Measurements from ENCODE around the gene CACNA1H. TPM values are rescaled to one million over a fixed set of nuclear protein-coding genes. Genes with fewer than 3 reads are reported as not detected.
A peak's percentile ranks its signal among the peaks of the same experiment; 100 is the strongest.

Gene CACNA1H
- total RNA-seq, result 100 to 1,000 TPM; 225 to 361 (median 259) TPM

- peaks cover 18 to 63% (median 60%) of the 10 kb centered on the region in 4 donors for H3K4me1 ChIP-seq
- TF ChIP-seq POLR2AphosphoS5 (IDR thresholded peaks at IDR 0.05) (peak; percentile 8 to 57), EP300 (IDR thresholded peaks at IDR 0.05) (no peak), CTCF (IDR thresholded peaks at IDR 0.05) (peak in 2 of 3 experiments; percentile 39 to 64), POLR2A (IDR thresholded peaks at IDR 0.05; ENCODE audit: low read depth) (no peak)
- DNase-seq (ENCODE audit: extremely low spot score), result no peak
- H3K27me3 ChIP-seq, result peaks cover 0 to 57% (median 0%) of the 10 kb centered on the region in 4 donors
- 0% methylated on average over 3 of the region's 98 CpGs for WGBS
- no peaks in the 10 kb centered on the region for H3K9me3 ChIP-seq
- intact Hi-C loops (cut with DNase I), result loop anchor here (5.0 kb wide), 1 partner anchor 40 kb away; no protein-coding TSS in a partner anchor
- peak within 1 kb of the TSS; percentile 92 to 98 (median 95) for H3K27ac ChIP-seq (replicated peaks in 1 of 4)
- H3K36me3 ChIP-seq, result no peaks in the 10 kb centered on the region
- H3K4me3 ChIP-seq, result peak within 1 kb of the TSS; percentile 67 to 86 (median 75)
Observed at GRCh38 chr16:1152651-1153259, at the start of gene CACNA1H. CACNA1H (plus strand) TSS chr16:1153106; CDS start chr16:1153738, 632 bp downstream.

DNA sequence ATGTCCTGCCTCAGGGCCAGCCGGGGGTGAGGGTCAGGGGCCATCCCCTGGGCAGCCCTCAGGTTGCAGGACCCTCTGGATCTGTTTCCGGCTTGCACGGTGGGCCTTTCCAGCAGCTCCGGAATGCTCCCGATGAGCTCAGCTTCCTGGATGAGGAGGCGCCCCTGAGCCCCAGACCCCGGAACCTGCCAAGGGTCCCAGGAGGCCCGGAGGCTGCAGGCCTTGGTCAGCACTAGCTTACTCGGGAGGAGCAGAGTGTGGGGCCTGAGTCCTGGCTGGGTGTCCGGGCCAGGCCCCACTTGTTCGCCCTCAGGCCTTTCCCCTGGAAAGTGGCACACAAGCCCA, 49.3 kb upstream of the CACNA1H start:
- peaks cover 2 to 100% (median 18%) of the 10 kb centered on the region in 4 donors for H3K27me3 ChIP-seq

GRCh38 chr16:1105888-1106620, 46.9 kb upstream of the CACNA1H start:
- Histone ChIP-seq H3K27ac (replicated peaks in 1 of 4) (no peak overlapping the region), H3K4me1 (peaks cover 6 to 33% (median 28%) of the 10 kb centered on the region in 4 donors), H3K4me3 (no peak overlapping the region), H3K9me3 (no peaks in the 10 kb centered on the region), H3K27me3 (peaks cover 0 to 82% (median 6%) of the 10 kb centered on the region in 4 donors), H3K36me3 (no peaks in the 10 kb centered on the region)
- intact Hi-C loops (cut with DNase I), result loop anchor here (2.0 kb wide), 1 partner anchor 89 kb away; no protein-coding TSS in a partner anchor
- TF ChIP-seq EP300 (IDR thresholded peaks at IDR 0.05), result no peak
- peak in 1 of 2 donors; percentile 57 for TF ChIP-seq POLR2AphosphoS5 (IDR thresholded peaks at IDR 0.05)
- peak; percentile 91 to 99 (median 95) for TF ChIP-seq CTCF (IDR thresholded peaks at IDR 0.05)
- TF ChIP-seq POLR2A (IDR thresholded peaks at IDR 0.05; ENCODE audit: low read depth), result no peak
- 42% methylated on average over 10 of the region's 26 CpGs for WGBS
- no peak for DNase-seq (ENCODE audit: extremely low spot score)

More for the DNA sequence above, 49.3 kb upstream of the CACNA1H start:
- Histone ChIP-seq H3K4me1 (peaks cover 7 to 24% (median 21%) of the 10 kb centered on the region in 4 donors), H3K36me3 (no peaks in the 10 kb centered on the region), H3K4me3 (no peak overlapping the region), H3K27ac (replicated peaks in 1 of 4) (no peak overlapping the region), H3K9me3 (no peaks in the 10 kb centered on the region)
- intact Hi-C loops (cut with DNase I), result no loop called here
- DNase-seq (ENCODE audit: extremely low spot score), result no peak
- TF ChIP-seq POLR2A (IDR thresholded peaks at IDR 0.05; ENCODE audit: low read depth), result no peak
- no peak for TF ChIP-seq EP300 (IDR thresholded peaks at IDR 0.05)
- TF ChIP-seq POLR2AphosphoS5 (IDR thresholded peaks at IDR 0.05), result no peak
- no peak for TF ChIP-seq CTCF (IDR thresholded peaks at IDR 0.05)
- WGBS, result 48% methylated on average over 4 of the region's 11 CpGs

DNA sequence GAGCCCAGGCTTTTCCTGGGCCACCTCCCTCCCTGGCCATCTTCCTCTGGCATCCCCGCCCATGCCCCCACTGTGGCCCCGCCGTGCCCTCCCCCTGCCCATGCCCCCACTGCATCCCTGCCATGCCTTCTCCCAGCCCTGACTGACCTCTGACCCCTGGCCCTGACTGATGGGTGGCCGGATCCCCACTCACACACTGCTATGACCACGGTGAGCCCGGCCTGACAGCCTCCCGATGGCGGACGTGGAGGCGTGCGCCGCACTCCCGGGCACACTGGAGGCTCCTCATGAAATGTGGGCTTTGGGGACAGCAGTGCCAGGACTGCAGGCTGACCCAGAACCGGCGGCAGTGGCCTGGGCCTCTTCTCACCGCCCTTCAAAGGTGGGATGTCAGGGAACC, 46.2 kb upstream of the CACNA1H start:
- TF ChIP-seq EP300 (IDR thresholded peaks at IDR 0.05), result no peak
- TF ChIP-seq POLR2AphosphoS5 (IDR thresholded peaks at IDR 0.05), result no peak
- no peak for TF ChIP-seq POLR2A (IDR thresholded peaks at IDR 0.05; ENCODE audit: low read depth)
- TF ChIP-seq CTCF (IDR thresholded peaks at IDR 0.05), result no peak
- Histone ChIP-seq H3K4me3 (no peak overlapping the region), H3K36me3 (no peaks in the 10 kb centered on the region), H3K27ac (replicated peaks in 1 of 4) (no peak overlapping the region), H3K9me3 (no peaks in the 10 kb centered on the region), H3K27me3 (peaks cover 0 to 76% (median 4%) of the 10 kb centered on the region in 4 donors), H3K4me1 (peaks cover 6 to 33% (median 28%) of the 10 kb centered on the region in 4 donors)
- intact Hi-C loops (cut with DNase I), result loop anchor here (2.0 kb wide), 1 partner anchor 88 kb away; no protein-coding TSS in a partner anchor
- WGBS, result 80% methylated on average over 14 of the region's 16 CpGs
- no peak for DNase-seq (ENCODE audit: extremely low spot score)
